Fibroblast of skin of abdomen (primary cell): ENCODE results near the gene UGT1A10.
"Not testable (repeated sequence)": the region's sequence is repeated elsewhere in the genome, so short reads cannot be mapped to it uniquely, and the experiment has no call there.

ENCODE experiments used
- DNase-seq: peaks from one replicate; pipeline ENCODE4 v3.0.0-alpha.2; 2013

Gene UGT1A10

DNA sequence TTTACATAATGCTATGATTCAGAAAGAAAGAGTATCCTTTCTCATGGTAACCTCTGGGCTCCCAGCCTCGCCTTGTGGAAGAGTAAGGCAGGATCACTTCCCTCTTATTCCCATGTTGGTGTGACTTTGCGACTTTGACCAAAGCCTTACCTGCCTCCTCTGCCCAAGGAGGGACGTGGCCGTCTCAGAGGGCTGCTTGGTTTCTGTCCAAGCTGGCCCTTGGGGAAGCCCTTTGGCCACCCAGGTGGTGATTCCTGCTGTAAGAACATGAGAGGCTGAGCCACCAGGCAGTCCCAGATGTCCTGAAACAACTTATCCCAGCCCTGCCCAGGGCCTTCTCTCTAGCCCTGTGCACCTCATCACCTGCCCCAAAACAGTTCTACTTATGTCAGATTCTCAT is 62.5 kb downstream of the UGT1A10 start:
- DNase-seq = no peak

GRCh38 chr2:233699424-233700027 is 63.3 kb downstream of the UGT1A10 start:
- no peak for DNase-seq

DNA sequence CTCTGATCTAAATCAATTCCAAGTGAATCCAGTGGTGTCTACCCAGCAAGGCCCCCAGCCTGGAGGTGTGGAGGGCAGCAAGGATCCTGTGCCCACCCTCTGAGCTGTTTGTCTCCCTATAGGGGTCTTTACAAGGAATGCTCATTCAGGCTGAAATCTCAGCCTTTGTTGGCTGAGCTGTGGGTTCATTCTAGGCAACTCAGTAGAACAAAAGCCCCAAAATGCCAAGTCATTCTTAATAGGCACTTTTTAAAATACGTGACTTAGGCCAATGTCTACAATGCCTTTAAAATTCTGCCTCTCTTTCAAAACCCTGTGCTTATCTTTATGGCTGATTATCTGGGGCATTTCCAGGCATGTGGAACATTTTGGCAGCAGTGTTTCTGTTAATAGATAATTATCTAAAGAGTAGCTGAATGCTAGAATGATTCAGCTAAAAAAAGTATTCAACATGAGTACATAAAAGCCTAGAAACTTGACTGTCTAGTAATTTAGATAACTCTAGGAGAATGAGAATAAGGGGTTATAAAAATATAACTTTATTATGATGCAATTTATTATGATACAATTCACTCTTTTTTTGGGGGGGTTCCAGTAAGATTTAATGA is 63.9 kb downstream of the UGT1A10 start:
- DNase-seq = peak; percentile 2

- DNase-seq = not testable (repeated sequence)
Observed at GRCh38 chr2:233700842-233701241, 64.6 kb downstream of the UGT1A10 start.

DNA sequence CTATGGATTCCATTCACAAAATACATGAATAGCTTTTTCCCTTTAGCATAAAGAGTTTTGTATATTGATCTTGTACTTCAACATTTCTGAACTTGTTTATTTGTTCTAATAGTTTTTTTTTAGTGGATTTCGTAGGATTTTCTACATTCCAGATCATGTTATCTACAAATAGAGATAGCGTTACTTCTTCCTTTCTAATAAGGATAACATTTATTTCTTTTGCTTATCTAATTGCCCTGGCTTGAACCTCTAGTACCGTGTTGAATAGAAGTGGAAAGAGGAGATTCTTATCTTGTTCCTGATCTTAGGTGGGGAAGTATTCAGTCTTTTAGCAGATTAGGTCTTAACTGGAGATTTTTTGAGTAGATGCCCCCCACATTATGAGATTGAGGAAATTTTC is 66.0 kb downstream of the UGT1A10 start:
- no peak for DNase-seq

GRCh38 chr2:233705911-233706506 is 69.8 kb downstream of the UGT1A10 start:
- DNase-seq = no peak

DNA sequence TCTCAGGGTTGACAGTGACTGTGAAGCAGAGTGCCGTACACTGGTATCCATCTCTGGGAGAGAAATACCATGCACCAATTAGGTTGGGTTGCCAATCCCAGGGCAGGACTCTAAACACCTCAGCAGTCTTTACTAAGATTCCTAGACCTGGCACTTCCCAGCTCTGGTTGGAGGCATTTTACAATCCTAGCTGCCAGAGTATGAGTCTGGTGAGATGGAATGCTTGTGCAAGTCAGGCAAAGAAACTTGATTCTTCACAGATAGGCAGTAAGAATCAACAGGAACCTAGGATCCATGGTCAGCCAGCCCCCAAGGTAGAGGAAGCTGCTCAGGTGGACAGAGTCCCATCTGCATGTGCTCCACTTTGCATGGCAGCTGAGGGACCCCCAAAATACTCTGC is 70.5 kb downstream of the UGT1A10 start:
- DNase-seq = no peak

DNA sequence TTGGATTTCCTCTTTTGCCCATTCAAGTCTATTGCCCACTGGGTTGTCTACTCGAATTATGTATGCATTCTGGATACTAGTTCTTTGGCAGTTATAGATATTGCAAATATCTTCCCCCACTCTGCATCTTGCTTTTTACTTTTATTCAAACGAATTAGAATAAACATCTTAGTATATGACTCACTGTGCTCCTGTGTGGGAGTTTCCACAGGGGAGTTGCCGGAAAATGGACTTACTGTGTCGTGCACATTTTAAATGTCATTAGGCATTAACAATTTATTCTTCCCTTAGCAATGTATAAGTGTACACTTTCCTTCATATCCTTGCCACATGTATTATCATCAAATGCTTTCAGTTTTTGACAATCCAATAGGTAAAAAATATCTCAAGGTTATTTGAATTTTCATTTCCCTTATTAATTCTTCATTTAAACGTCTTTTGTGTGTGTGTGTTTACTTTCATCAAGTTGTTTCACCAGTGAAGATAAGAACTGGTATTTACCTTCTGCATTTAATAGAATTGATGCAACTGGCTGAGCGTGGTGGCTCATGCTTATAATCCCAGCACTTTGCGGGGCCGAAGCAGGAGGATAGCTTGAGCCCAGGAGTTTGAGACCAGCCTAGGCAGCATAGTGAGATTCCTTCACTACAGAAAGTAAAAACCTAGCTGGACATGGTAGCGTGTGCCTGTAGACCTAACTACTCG is 71.8 kb downstream of the UGT1A10 start:
- no peak for DNase-seq

- DNase-seq = no peak
Observed at GRCh38 chr2:233708942-233709341, 72.7 kb downstream of the UGT1A10 start.

- peak; percentile 71 for DNase-seq
Observed at GRCh38 chr2:233711312-233712008, 75.2 kb downstream of the UGT1A10 start.

DNA sequence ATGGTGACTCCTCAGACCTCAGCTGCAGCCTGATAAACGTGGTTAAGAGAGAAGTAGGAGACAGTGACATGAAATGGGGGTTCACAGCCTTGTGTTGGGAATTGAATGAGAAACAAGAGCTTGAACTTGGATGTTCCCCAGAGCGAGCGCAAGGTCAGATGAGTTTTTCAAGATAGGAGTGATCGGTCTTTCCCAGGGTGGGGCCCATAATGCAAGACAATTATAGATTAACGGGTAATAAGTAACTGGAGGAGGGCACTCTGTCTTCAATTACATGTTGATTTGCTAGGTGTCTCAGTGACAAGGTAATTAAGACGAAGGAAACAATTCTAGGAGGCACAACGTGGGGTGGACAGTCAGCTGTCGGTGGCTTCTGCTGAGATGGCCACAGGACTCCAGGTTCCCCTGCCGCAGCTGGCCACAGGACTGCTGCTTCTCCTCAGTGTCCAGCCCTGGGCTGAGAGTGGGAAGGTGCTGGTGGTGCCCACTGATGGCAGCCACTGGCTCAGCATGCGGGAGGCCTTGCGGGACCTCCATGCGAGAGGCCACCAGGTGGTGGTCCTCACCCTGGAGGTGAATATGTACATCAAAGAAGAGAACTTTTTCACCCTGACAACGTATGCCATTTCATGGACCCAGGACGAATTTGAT is 76.5 kb downstream of the UGT1A10 start, which contains the start of gene UGT1A5:
Gene UGT1A5 (plus strand): TSS at position 297 of the 651 bp plus-strand sequence. CDS start 85 bp downstream, at position 382.
- no peak for DNase-seq

DNA sequence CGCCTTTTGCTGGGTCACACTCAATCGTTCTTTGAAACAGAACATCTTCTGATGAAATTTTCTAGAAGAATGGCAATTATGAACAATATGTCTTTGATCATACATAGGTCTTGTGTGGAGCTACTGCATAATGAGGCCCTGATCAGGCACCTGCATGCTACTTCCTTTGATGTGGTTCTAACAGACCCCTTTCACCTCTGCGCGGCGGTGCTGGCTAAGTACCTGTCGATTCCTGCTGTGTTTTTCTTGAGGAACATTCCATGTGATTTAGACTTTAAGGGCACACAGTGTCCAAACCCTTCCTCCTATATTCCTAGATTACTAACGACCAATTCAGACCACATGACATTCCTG is 77.0 kb downstream of the UGT1A10 start:
- no peak for DNase-seq

DNA sequence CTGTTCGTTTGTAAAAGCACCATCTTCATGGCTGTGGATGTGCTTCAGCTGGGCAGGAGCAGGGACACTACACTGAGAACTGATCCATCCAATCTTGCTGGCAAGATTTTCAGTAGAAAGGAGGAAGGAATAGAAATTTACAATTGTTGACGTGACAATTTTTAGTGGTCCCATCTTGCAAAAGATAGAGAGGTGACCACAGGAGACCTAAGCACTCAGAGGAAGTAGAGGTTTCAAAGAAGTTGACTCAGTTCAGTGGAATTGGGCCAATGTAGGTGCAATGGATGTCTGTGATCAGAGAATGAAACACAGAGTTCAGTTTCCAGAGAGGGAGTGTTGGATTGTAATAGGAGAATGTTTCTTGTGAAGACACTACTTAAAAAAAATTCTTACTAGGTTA is 77.9 kb downstream of the UGT1A10 start:
- no peak for DNase-seq

DNA sequence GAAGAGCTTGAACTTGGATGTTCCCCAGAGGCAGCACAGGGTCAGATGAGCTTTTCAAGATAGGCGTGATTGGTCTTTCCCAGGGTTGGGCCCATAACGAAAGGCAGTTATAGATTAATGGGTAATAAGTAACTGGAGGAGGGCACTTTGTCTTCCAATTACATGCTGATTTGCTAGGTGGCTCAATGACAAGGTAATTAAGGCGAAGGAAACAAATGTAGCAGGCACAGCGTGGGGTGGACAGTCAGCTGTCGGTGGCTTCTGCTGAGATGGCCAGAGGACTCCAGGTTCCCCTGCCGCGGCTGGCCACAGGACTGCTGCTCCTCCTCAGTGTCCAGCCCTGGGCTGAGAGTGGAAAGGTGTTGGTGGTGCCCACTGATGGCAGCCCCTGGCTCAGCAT is 82.3 kb downstream of the UGT1A10 start, which contains the start of gene UGT1A4:
Gene UGT1A4 (plus strand): TSS at position 185 of the 400 bp plus-strand sequence. CDS start 85 bp downstream, at position 270.
- DNase-seq = no peak

GRCh38 chr2:233728723-233729301 is 92.6 kb downstream of the UGT1A10 start, which contains the start of gene UGT1A3:
UGT1A3 (plus strand) TSS chr2:233729042; CDS start chr2:233729127, 85 bp downstream.
- DNase-seq = no peak

GRCh38 chr2:233736868-233737653 is 100.8 kb downstream of the UGT1A10 start:
- DNase-seq = not testable (repeated sequence)

DNA sequence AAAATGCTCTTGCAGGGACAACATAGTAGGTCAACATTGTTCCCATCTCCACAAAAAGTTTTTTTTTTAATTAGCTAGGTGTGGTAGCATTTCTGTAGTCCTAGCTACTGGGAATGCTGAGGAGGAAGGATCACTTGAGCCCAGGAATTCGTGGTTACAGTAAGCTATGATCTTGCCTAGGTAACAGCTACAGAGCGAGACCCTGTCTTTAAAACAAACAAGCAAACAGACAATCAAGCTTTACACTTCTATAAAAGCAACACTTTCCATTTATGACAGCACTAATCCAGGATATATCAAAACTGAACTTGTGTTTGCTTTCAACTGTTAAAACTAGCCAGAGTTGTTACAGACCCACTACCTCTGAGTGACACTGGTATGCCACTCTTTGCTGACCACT is 104.6 kb downstream of the UGT1A10 start:
- no peak for DNase-seq

GRCh38 chr2:233743464-233744259 is 107.4 kb downstream of the UGT1A10 start:
- no peak for DNase-seq

DNA sequence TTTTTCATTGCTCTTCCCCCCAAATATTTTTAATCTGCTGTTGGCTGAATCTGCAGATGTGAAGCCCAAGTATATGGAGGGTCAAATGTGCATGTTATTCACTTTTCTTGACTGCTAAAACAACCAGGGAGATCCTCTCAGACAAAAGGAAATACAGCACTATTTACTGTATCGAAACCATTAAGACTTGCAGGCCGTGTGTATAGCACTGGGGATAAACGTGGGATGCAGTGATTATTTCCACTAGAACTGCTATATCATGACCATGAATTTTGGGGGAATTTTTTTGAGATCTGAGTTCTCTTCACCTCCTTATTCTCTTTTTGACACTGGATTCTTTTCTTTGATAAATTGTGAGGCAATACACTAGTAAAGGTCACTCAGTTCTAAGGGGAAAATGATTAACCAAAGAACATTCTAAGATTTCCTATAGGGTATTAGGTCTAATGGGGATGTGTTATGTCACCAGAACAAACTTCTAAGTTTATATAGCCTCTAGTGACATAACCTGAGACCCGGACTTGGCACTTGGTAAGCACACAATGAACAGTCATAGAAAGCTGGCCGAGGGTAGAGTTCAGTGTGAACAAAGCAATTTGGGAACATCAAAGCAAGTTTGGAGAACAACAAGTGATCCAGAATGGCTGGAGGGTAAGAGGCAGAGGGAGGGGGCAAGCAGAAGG is 109.0 kb downstream of the UGT1A10 start:
- DNase-seq = no peak
